H9 (cell line): ENCODE measurements around the gene TMEM242. TPM values are rescaled to one million over a fixed set of nuclear protein-coding genes. Genes with fewer than 3 reads are reported as not detected.

Source experiments
- DNase-seq: peaks from one replicate; pipeline ENCODE4 v3.0.0-alpha.2; 2017
- H2AFZ ChIP-seq: one replicate; pipeline ENCODE4 v1.6.1; 2013; ENCODE audit warnings: mild to moderate bottlenecking, low read length, control low read depth, moderate library complexity
- H2AK5ac ChIP-seq: 2 replicates; pipeline ENCODE4 v1.6.1; 2013; ENCODE audit warnings: low read length, control low read depth, mixed read lengths; ENCODE audit not compliant: insufficient read length
- H2BK120ac ChIP-seq: one replicate; pipeline ENCODE4 v1.6.1; 2013; ENCODE audit warnings: low read depth, mild to moderate bottlenecking, low read length, control low read depth, inconsistent platforms; ENCODE audit not compliant: poor library complexity, severe bottlenecking
- H2BK12ac ChIP-seq: 2 replicates; pipeline ENCODE4 v1.6.1; 2013; ENCODE audit warnings: low read length, control low read depth, mixed read lengths, low read depth; ENCODE audit not compliant: insufficient read length
- H2BK15ac ChIP-seq: 2 replicates; pipeline ENCODE4 v1.6.1; 2013; ENCODE audit warnings: low read depth, low read length, control low read depth
- H2BK20ac ChIP-seq: one replicate; pipeline ENCODE4 v1.6.1; 2013; ENCODE audit warnings: low read depth, mild to moderate bottlenecking, low read length, control low read depth, inconsistent platforms; ENCODE audit not compliant: poor library complexity, severe bottlenecking
- H2BK5ac ChIP-seq: 2 replicates; pipeline ENCODE4 v1.6.1; 2013; ENCODE audit warnings: low read length, control low read depth, mixed read lengths; ENCODE audit not compliant: insufficient read length
- H3K14ac ChIP-seq: 2 replicates; pipeline ENCODE4 v1.6.1; 2013; ENCODE audit warnings: low read length, control low read depth; ENCODE audit not compliant: insufficient read depth
- H3K18ac ChIP-seq: 2 replicates; pipeline ENCODE4 v1.6.1; 2013; ENCODE audit warnings: low read depth, mild to moderate bottlenecking, mixed read lengths, low read length, control low read depth; ENCODE audit not compliant: insufficient read length
- H3K23ac ChIP-seq: 2 replicates; pipeline ENCODE4 v1.6.1; 2013; ENCODE audit warnings: low read length, control low read depth, mixed read lengths, low read depth; ENCODE audit not compliant: insufficient read length
- H3K23me2 ChIP-seq: 2 replicates; pipeline ENCODE4 v1.6.1; 2013; ENCODE audit warnings: low read depth, mild to moderate bottlenecking, mixed read lengths, low read length, control low read depth; ENCODE audit not compliant: insufficient read length, poor library complexity, severe bottlenecking
- H3K27ac ChIP-seq: 2 replicates; pipeline ENCODE4 v1.5.1; 2013; ENCODE audit warnings: low read length, control low read depth, mixed read lengths, low read depth; ENCODE audit not compliant: insufficient read length
- H3K27me3 ChIP-seq: 2 replicates; pipeline ENCODE4 v1.6.1; 2013; ENCODE audit warnings: low read length, control low read depth, inconsistent platforms; ENCODE audit not compliant: insufficient read depth
- H3K4ac ChIP-seq: 2 replicates; pipeline ENCODE4 v1.6.1; 2013; ENCODE audit warnings: low read depth, mild to moderate bottlenecking, control low read depth, inconsistent platforms, low read length, moderate library complexity
- H3K4me1 ChIP-seq: 2 replicates; pipeline ENCODE4 v1.6.1; 2013; ENCODE audit warnings: low read length, control low read depth, inconsistent platforms; ENCODE audit not compliant: insufficient read depth
- H3K4me2 ChIP-seq: 2 replicates; pipeline ENCODE4 v1.6.1; 2013; ENCODE audit warnings: low read length, control low read depth, mixed read lengths; ENCODE audit not compliant: insufficient read length, insufficient read depth
- H3K56ac ChIP-seq: 2 replicates; pipeline ENCODE4 v1.6.1; 2013; ENCODE audit warnings: low read depth, mild to moderate bottlenecking, mixed read lengths, low read length, control low read depth; ENCODE audit not compliant: insufficient read length
- H3K79me1 ChIP-seq: 2 replicates; pipeline ENCODE4 v1.6.1; 2013; ENCODE audit warnings: low read depth, mild to moderate bottlenecking, moderate library complexity, low read length, control low read depth, inconsistent platforms; ENCODE audit not compliant: insufficient read depth, poor library complexity, severe bottlenecking
- H3K79me2 ChIP-seq: 2 replicates; pipeline ENCODE4 v1.6.1; 2013; ENCODE audit warnings: low read length, control low read depth, inconsistent platforms; ENCODE audit not compliant: insufficient read depth
- H3K9ac ChIP-seq: 2 replicates; pipeline ENCODE4 v1.6.1; 2013; ENCODE audit warnings: low read length, control low read depth, mixed read lengths; ENCODE audit not compliant: insufficient read length; ENCODE audit errors: extremely low read depth
- H3K9me3 ChIP-seq: one replicate; pipeline ENCODE4 v1.6.1; 2013; ENCODE audit warnings: low read depth, low read length, inconsistent platforms; ENCODE audit not compliant: control insufficient read depth
- H3T11ph ChIP-seq: one replicate; pipeline ENCODE4 v1.6.1; 2013; ENCODE audit warnings: mild to moderate bottlenecking, low read length, control low read depth, inconsistent platforms
- H4K20me1 ChIP-seq: one replicate; pipeline ENCODE4 v1.6.1; 2013; ENCODE audit not compliant: control insufficient read depth, insufficient read length, insufficient read depth
- H4K5ac ChIP-seq: 2 replicates; pipeline ENCODE4 v1.6.1; 2013; ENCODE audit warnings: low read depth, mild to moderate bottlenecking, mixed read lengths, low read length, control low read depth; ENCODE audit not compliant: insufficient read length
- H4K8ac ChIP-seq: replicated peaks from 2 replicates; pipeline ENCODE4 v1.6.1; 2013; ENCODE audit warnings: low read length, control low read depth, mixed read lengths, low read depth; ENCODE audit not compliant: insufficient read length
- H4K91ac ChIP-seq: 2 replicates; pipeline ENCODE4 v1.6.1; 2013; ENCODE audit warnings: low read depth, mild to moderate bottlenecking, moderate library complexity, mixed read lengths, low read length, control low read depth; ENCODE audit not compliant: insufficient read length
- H3K27ac Mint-ChIP-seq, 3 experiments: 2 replicates in 2 of 3; 3 replicates in 1 of 3; pipeline ENCODE4 v1.8.0; 2020 to 2021; ENCODE audit warnings: mixed read lengths in 3 of 3, mild to moderate bottlenecking in 1 of 3, moderate library complexity in 1 of 3
- H3K27me3 Mint-ChIP-seq: 2 replicates; pipeline ENCODE4 v1.8.0; 2021; ENCODE audit warnings: low read depth, mild to moderate bottlenecking, moderate library complexity, mixed read lengths
- H3K36me3 Mint-ChIP-seq, 3 experiments: 2 replicates in 2 of 3; 3 replicates in 1 of 3; pipeline ENCODE4 v1.8.0; 2020 to 2021; ENCODE audit warnings: low read depth in 3 of 3, mixed read lengths in 3 of 3; ENCODE audit not compliant: insufficient read depth in 1 of 3
- H3K4me1 Mint-ChIP-seq, 2 experiments: 2 replicates each; pipeline ENCODE4 v1.8.0; 2020; ENCODE audit warnings: mixed read lengths in 2 of 2
- H3K4me3 Mint-ChIP-seq, 2 experiments: 2 replicates in 1 of 2; 3 replicates in 1 of 2; pipeline ENCODE4 v1.8.0; 2020 to 2021; ENCODE audit warnings: mild to moderate bottlenecking in 2 of 2, mixed read lengths in 2 of 2, moderate library complexity in 1 of 2
- H3K9me3 Mint-ChIP-seq, 2 experiments: 2 replicates in 1 of 2; 3 replicates in 1 of 2; pipeline ENCODE4 v1.8.0; 2020; ENCODE audit warnings: mild to moderate bottlenecking in 2 of 2, mixed read lengths in 2 of 2, moderate library complexity in 1 of 2
- WGBS: extraction: QIAGEN DNeasy Blood & Tissue Kit; methylation state at CpG from one replicate; pipeline ENCODE4 v1.1.7; 2013; ENCODE audit warnings: missing lambda C conversion rate, low lambda C conversion rate, mixed read lengths; ENCODE audit not compliant: insufficient read length; ENCODE audit errors: extremely low coverage; 5-methylcytosine and 5-hydroxymethylcytosine counted together
- total RNA-seq: library from RNA; stranded (reverse); gene quantifications from 2 replicates; pipeline ENCODE4 v1.2.1, GENCODE V29; 2021
- TF ChIP-seq, protein P1 (sequence below): fragments of 200-600 bp; sonication (generic); conservative IDR thresholded peaks from 3 replicates; pipeline ENCODE4 v1.8.0; 2021; ENCODE audit warnings: antibody characterized with exemption, mild to moderate bottlenecking

The TMEM242 gene
- total RNA-seq, 1 experiment from 2014 or later: 10.5 TPM

DNA sequence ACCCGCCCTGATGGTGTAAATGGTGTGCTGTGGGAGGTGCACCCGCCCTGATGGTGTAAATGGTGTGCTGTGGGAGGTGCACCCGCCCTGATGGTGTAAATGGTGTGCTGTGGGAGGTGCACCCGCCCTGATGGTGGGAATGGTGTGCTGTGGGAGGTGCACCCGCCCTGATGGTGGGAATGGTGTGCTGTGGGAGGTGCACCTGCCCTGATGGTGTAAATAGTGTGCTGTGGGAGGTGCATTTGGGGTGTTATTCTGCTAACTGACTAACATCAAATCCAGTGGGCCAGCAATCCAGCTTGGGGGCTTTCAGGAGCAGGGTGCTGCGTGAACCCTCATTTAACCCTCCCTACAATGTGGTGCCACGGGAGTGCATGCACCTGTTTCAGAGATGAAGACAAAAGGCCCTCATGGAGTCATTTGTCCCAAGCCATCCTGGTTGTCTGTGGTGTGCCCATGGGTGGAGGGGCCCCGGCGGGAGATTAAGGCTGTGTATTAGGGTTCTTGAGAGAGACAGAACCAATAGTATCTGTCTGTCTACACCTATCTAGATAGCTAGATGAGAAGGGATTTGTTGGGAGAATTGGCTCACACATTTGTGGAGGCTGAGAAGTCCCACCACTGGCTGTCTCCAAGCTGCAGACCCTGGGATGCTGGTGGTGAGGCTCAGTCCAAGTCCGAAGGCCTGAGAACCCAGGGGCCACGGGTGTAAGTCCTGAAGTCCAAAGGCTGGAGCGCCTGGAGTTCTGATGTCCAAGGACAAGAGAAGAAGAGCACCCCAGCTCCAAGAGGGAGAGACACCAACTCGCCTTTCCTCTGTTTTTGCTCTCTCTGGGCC is 39.2 kb downstream of the TMEM242 start:
- no peaks in the 10 kb centered on the region for H3K79me2 ChIP-seq
- Mint-ChIP-seq H3K9me3 (no peaks in the 10 kb centered on the region), H3K27ac (peak overlapping the region in 1 of 3 experiments; percentile 59; a peak in 2 of 7 replicates), H3K4me3 (no peak overlapping the region), H3K4me1 (peaks cover 2 to 20% of the 10 kb centered on the region in 2 experiments; a peak in 2 of 4 replicates), H3K36me3 (no peaks in the 10 kb centered on the region), H3K27me3 (peaks cover 5% of the 10 kb centered on the region)
- H2BK20ac ChIP-seq: no peak overlapping the region
- no peak overlapping the region for H2AFZ ChIP-seq
- H3K4ac ChIP-seq: no peak overlapping the region
- no peaks in the 10 kb centered on the region for H3K4me1 ChIP-seq
- no peak overlapping the region for H3K56ac ChIP-seq
- no peak overlapping the region for H3K9ac ChIP-seq
- H4K8ac ChIP-seq: no peak overlapping the region
- TF ChIP-seq, protein P1, sequence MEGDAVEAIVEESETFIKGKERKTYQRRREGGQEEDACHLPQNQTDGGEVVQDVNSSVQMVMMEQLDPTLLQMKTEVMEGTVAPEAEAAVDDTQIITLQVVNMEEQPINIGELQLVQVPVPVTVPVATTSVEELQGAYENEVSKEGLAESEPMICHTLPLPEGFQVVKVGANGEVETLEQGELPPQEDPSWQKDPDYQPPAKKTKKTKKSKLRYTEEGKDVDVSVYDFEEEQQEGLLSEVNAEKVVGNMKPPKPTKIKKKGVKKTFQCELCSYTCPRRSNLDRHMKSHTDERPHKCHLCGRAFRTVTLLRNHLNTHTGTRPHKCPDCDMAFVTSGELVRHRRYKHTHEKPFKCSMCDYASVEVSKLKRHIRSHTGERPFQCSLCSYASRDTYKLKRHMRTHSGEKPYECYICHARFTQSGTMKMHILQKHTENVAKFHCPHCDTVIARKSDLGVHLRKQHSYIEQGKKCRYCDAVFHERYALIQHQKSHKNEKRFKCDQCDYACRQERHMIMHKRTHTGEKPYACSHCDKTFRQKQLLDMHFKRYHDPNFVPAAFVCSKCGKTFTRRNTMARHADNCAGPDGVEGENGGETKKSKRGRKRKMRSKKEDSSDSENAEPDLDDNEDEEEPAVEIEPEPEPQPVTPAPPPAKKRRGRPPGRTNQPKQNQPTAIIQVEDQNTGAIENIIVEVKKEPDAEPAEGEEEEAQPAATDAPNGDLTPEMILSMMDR: no peak
- H2BK15ac ChIP-seq: no peak overlapping the region
- H3K23me2 ChIP-seq: no peaks in the 10 kb centered on the region
- H3K27me3 ChIP-seq: no peaks in the 10 kb centered on the region
- no peak overlapping the region for H4K91ac ChIP-seq
- H3K27ac ChIP-seq: no peak overlapping the region
- no CpG with 5 or more reads among the region's 13 CpGs for WGBS
- no peak overlapping the region for H3K23ac ChIP-seq
- DNase-seq: no peak
- no peak overlapping the region for H3T11ph ChIP-seq
- H2BK5ac ChIP-seq: no peak overlapping the region
- H2AK5ac ChIP-seq: no peak overlapping the region
- no peak overlapping the region for H2BK120ac ChIP-seq
- H4K20me1 ChIP-seq: no peaks in the 10 kb centered on the region
- no peak overlapping the region for H3K14ac ChIP-seq
- H3K4me2 ChIP-seq: no peak overlapping the region
- no peaks in the 10 kb centered on the region for H3K9me3 ChIP-seq
- H2BK12ac ChIP-seq: no peak overlapping the region
- no peak overlapping the region for H3K18ac ChIP-seq
- no peak overlapping the region for H4K5ac ChIP-seq
- no peaks in the 10 kb centered on the region for H3K79me1 ChIP-seq
